Cerebellar nuclear complex (tissue), 1 donor: ENCODE data around the gene POTEB.
"Not testable (repeated sequence)": the region's sequence is repeated elsewhere in the genome, so short reads cannot be mapped to it uniquely, and the experiment has no call there.

Experiments
- DNase-seq, 2 experiments: peaks; one replicate each; lab custom pipeline; 2025; lab: John Stamatoyannopoulos, UW

The POTEB gene

GRCh38 chr15:21877635-21878034, at the start of gene POTEB:
Gene POTEB (minus strand): TSS chr15:21877735. CDS start chr15:21877246, 489 bp downstream.
- not testable (repeated sequence) for DNase-seq

- DNase-seq, result not testable (repeated sequence)
Observed at GRCh38 chr15:21890955-21891354, 13.4 kb upstream of the POTEB start.

- DNase-seq, result not testable (repeated sequence)
Observed at GRCh38 chr15:21889542-21889941, 12.0 kb upstream of the POTEB start.

GRCh38 chr15:21838831-21839230, 38.7 kb downstream of the POTEB start:
- DNase-seq, result not testable (repeated sequence)
